GM18909 (cell line): ENCODE results near the gene CGB7.
A peak's percentile ranks its signal among the peaks of the same experiment; 100 is the strongest.

Experiments
- ATAC-seq: cut with Tn5 transposase; IDR thresholded peaks from one replicate; pipeline ENCODE4 v1.9.1; 2021; ENCODE audit warnings: mild to moderate bottlenecking; ENCODE audit not compliant: unreplicated experiment, poor library complexity

Gene CGB7

DNA sequence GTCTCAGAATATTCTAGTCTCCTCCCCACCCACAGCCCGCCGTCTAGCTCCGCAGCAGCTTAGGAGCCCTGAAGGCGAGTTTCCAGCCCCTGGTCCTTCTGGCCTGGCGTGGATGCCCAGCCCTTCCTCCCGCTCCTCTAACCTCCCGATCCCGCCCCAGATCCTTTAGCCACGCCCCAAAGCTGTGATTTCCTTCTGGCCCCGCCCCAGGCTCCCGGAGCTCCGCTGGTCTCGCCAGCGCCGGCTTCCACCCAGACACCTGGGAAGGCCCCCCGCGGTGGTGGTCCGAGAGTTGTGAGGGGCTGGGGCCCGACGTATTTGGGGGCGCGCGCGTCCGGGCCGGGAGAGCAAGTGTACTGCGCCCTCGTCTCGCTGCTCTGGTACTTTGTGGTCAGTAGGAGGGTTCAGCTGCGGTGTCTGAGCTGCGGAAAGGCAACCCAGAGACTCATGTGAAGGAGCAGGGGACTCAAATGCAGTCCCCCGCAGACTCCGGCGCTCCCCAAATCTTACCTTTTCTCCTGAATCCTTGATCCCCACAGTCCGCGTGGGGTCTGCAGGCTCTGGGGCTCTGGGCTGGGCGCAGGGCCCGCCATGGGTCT lies at the start of gene CGB7:
Gene CGB7 (minus strand): TSS at position 114 of the 599 bp plus-strand sequence. CDS start 2,374 bp downstream, outside the sequence.
- no peak for ATAC-seq

DNA sequence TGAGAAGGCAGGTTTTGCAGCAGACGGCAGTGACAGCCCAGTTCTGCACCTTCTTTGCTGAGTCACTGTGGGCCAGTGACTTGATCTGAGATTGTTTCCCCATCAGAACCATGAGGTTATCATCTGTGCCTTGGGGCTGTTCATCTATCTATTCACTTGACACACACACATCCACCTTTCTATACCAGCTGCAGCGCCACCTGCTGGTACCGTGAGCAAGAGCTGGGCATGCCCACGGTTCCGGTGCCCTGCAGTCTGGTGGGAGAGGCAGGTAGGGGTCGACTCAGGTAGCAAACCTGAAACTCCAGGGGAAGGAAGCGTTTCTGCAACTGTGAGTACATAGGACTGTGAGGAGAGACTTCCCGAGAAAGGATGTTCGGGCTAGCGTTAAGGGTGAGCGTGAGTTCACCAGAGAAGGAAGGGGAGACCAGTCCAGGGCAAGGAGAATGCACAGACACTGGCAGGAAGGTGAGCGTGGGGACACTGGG lies 49.1 kb upstream of the CGB7 start:
- ATAC-seq, result no peak

DNA sequence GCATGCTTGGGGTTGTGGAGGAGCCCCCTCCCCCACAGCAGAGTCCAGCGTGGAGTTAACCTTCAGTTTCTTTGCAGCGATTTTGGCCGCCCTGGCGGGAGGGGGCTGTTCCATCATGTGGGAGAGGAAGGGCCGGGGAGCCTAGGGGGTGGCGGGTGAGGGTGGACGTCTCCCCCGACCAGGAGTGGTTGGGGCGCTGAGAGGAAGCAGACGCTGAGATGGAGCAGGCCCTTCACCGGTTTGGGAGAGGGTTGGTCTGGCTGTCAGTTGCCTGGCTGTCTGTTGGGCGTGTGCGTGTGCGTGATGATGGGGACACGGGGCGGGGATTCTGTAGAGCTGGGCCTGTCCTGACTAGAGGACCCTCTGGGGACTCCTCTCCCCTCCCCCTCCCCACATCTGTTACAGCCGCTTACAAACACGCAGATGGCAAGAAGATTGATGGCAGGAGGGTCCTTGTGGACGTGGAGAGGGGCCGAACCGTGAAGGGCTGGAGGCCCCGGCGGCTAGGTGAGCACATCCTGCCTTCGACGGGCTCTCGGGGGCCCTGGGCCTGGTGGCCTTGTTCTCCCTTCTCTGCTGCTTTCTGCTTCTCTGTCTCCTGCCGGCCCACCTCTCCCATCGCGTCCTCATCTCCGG lies 46.8 kb upstream of the CGB7 start:
- ATAC-seq, result no peak

DNA sequence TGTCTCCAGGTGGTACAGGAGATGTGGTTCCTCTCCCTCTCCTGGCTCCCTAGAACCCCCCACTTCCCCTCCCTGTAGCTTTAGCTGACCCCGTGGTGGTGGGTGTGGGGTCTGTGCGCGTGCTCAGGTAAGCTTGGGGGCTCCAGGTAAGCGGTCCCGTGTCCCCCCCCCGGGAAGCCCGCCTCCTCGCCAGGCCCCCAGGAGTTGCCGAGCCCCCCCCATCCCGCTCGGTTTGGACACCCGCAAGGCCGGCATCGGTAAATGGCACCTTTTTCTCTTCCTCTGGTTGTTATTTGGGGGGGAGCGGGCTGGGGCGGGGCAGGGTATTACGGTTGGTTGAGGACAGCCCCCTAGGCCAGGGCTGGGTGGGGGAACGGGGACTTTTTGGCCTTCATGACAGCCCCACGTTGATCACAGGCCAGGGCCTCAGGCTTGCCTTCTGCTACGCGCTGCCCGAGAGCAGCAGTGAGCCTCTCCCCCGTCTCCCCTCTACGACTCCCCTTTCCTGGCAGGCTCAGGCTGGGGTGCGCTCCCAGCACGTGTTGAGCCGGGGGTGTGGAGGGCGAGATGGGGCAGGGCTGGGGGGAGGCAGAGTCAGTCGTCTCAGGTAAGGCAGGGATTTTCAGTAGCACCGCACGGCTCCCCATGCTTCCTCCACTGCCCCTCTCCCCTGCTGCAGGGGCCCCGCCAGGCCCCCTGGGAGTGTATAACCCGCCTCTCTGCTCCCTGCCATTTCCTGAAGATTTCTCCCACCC lies 46.0 kb upstream of the CGB7 start:
- no peak for ATAC-seq

DNA sequence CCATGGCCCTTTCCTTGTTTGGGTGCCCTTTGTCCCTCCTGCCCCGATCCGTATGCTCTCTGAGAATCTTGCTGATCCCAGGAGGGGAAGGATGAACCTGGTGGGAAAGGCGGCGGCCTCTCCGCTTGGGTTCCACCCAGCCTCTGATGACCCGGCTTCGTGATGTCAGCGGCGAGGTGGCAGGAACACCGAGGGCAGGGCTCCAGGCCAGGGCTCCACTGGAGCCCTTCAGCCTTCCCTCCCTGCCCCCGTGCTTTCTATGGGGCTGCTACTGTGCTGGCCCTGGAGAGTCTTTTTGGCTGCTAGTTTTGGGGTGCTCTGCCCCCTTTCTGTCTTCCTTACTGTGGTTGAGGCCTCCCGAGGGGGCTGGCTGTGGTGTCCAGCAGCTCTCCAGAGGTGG lies 44.8 kb upstream of the CGB7 start:
- ATAC-seq, result no peak

DNA sequence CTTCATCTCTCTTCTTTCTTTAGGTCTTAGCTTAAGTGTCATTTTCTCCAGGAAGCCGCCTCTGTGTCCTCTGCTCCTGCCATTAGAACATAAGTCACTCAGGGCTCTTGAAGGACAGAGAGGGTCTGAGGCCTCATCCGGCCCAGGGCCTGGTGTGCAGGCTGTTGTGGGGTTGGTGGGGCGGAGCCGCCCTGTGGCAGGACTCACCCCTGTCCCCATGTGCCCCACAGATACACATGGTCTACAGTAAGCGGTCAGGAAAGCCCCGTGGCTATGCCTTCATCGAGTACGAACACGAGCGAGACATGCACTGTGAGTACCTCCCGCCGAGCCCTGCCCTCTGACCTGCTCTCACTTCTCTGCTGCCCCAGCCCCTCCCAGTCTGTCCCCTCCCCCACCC lies 43.6 kb upstream of the CGB7 start:
- ATAC-seq, result no peak

DNA sequence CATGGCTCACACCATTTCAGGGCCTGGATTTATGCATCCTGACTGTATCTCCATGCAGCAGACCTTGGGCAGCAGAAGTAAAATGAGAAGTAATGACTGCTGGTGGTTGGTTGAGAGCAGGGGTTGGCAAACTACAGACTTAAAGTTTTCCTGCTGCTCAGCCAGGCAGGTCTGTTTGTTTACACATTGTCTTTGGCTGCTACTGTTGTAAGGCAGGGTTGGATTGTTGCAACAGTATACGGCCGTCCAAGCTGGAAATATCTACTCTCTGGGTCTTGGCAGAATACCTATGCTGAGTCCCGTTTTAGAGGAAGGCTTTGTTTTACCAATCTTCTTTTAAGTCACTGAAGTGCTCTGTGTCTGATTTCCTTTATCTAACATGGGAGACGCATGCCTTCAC lies 41.2 kb upstream of the CGB7 start:
- no peak for ATAC-seq

DNA sequence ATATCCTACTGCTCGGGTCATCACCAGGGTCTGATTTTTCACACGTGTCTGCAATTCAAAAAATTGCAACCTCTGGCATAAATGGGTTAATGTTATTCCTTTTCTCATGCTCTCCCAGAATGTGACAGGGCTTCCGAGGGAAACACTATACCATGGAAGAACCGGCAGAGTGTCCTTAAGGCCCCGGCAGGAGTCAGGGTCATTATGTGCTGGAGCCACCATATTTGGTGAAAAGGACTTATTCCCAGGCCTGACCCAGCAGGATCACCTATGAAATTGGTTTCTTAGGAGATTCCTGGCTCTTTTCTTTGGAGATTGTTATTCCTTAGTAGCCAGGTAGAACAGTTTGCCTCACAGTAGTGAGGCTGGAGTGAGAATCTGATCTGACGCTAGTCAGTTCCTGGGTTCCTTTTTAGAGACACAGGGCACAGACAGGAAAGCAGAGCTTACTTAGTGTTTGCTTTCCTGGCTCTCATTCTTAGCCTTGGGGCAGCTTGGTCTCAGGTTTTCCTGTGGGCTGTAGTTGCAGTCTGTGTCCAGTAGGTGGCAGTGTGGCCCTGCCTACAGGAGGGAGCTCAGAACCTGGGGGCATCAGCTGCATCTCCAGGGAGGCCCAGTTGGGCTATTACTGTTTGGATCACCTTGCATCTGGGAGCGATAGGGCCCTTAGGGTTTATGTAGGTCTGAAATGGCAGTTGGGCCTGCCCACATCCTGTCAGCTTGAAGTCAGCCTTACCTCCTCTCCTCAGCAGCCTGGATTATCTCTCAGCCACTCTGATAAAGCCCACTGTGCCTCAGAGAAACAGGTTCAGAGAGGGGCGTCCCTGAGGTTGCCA lies 40.1 kb upstream of the CGB7 start:
- ATAC-seq, result no peak

DNA sequence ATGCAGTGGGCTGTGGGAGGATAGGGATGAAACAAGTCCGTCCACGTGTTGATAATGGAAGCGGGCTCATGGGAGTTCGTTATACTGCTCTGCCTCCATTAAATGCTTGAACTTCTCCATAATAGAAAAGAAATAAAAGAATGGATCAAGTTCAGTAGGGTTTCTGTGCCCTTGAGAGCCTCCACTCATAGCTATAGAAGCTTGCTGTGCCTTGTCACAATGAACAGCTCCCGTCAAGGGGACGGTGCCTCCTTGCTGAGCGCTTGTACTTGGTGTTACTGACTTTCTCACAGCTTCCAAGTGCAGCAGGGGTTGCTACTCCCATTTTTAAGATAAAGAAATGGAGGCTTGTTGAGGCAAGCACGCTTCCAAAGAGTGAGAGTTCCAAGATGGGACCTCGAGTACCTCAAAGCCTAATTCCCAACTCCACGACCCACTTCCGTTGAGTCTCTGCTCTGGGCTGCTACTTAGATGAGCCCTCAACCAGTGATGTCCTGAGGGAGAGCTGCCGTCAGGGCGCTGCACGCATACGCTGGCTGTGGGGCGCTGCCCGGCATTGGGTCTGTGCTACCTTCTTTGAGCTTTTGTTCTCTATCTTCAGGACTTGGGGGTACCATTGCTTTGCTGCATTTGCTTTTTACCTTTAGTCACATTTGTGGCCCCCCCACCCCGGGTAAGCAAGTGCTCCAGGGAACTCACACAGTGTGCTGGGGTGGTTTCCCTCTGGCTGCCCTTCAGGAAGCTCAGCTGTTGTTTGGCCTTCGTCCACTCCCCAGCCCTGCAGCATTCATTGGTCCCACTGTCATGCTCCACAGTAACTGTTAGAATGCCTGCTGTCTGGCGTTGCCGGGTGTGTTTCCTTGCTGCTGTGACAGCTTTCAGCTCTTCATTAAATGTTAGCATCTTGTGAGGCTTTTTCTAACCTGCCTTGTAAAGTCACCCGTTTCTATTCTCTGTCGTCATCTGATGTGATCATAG lies 37.2 kb upstream of the CGB7 start:
- ATAC-seq, result no peak

DNA sequence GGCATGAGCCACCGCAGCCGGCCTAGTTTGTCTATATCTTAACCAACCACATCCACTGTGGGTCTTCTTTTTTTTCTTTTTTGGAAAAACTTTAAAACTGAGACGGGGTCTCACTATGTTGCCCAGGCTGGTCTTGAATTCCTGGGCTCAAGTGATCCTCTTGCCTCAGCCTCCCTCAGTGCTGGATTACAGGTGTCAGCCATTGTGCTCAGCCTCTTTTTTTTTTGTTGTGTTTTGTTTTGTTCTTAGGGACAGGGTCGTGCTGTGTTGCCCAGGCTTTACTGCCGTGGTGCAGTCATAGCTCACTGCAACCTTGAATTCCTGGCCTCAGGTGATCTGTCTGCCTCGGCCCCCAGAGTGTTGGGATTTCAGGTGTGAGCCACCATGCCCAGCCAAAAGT lies 35.1 kb upstream of the CGB7 start:
- ATAC-seq, result no peak

DNA sequence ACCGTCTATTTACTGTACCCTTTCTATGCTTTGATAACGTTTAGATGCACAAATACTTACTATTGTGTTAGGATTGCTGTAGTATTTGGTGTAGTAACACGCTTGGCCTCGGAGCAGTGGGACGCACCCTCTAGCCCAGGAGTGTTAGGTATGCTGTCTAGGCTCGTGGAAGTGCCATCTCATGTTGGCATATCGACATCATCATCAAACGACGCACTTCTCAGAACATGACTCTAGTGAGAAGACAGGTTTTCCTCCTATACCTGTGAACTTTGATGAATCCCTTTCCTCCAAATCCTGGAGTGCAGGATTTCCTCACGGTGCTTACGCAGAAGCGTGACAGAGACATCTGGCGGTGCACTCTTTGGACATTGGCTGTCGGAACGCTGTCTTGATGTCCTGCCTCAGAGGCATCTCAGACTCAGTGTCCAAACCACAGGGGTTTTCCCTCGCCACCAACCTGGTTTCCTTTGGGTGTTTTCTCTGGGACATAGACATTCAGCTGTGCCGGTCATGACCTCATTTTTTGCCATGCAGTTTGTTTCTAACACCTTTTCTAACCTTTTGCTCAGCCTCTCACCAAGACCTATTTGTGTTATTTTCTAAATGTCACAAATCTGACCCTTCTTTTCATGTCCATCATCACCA lies 34.0 kb upstream of the CGB7 start:
- ATAC-seq, result no peak

DNA sequence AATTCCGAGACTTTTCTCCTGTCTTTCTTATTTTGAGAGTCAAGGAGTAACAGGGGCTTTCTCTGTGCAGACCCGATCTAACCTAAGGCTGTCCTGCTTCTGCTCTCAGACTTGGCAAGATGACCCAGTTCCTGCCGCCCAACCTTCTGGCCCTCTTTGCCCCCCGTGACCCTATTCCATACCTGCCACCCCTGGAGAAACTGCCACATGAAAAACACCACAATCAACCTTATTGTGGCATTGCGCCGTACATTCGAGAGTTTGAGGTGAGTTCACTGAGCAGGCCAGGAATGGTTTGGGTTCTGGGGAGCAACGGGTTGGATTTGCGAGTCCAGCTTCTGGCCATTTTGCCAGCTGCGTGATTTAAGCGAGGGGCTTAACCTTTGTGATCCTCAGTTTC lies 28.7 kb upstream of the CGB7 start:
- ATAC-seq, result no peak

DNA sequence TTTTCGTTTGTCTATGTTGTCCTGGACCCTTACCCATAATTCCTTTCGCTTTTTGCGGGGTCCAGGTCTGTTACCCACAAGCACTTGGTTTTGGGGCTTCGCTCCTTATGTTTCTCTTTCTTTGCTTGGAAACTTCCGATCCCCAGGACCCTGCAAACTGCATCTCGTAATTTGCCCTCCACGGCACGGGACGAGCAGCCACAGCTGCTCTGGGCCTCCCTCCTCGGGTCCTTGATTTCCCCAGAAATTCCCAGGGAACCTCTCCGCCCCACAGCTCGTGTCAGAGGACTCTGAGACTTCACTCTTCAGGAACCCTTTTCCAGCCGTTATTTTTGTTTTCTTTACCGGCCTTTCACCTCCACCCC lies 28.3 kb upstream of the CGB7 start:
- ATAC-seq, result no peak

DNA sequence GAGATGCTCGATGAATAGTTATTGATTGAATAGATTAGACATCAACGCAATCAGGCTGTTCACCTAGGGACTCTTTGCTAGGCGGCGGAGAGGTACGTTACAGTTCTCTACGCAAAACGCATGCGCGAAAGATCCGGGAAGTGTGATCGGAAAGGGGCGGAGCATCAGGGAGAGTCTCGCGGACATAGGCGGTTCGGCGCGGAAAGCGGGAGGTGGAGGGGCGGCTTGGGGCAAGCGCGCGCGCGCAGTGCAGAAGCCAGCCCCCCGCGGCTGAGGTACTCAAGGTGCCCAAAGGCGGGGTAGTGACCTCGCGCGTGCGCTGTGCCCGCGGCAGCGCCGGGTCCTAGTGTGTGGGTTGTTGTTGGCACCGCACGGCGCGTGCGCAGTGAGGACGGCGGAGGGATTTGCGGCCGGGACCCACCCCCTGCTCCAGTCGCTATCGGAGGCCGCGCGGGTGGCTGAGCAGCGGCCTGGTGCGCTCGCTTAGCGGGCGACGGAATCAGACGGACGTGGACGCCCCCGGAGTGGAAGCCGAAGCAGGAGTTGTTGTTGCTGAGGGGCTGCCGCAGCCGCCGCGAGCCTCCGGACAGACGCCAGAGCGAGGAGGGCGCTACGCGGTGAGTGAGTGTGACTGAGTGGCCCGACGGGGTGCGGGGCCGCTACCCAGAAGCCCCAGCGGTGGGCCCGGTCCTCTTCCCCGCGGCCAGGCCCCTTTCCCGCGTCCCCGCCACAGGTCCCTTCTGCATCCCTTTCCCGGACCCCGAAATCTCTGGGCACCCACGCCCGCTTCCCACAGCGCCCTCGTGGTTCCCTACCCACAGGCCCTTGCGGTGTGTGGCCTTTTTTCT lies 27.7 kb upstream of the CGB7 start, which contains the start of gene SNRNP70:
Gene SNRNP70 (plus strand): TSS at position 432 of the 848 bp plus-strand sequence. CDS start 964 bp downstream, outside the sequence.
- peak; percentile 93 for ATAC-seq

DNA sequence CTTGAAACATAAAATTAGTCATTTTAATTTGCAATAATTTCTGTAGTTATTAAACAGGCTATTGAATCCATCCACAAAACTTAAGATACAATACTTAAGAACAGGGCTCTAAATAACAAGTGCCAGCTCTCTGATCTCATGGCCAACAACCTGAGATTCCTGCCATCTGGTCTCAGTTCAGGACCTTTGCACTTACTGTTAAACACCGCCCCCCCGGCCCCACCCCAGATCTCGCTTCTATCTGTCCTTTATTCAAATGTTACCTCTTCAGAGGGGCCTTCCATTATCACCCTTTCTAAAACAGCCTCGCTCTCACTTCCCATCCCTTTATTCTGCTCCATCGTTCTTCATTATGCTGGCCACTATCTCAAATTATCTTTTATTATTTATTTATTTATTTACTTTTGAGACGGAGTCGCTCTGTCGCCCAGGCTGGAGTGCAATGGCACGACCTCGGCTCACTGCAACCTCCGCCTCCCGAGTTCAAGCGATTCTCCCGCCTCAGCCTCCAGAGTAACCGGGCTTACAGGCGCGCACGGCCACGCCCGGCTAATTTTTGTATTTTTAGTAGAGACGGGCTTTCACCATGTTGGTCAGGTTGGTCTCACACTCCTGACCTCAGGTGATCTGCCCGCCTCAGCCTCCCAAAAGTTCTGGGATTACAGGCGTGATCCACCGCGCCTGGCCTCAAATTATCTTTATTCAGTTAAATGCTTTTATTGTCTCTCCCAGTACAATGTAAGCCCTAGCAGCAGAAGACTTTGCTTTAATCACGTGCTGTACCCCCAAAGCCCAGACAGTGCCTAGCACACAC lies 26.9 kb upstream of the CGB7 start:
- ATAC-seq, result no peak

DNA sequence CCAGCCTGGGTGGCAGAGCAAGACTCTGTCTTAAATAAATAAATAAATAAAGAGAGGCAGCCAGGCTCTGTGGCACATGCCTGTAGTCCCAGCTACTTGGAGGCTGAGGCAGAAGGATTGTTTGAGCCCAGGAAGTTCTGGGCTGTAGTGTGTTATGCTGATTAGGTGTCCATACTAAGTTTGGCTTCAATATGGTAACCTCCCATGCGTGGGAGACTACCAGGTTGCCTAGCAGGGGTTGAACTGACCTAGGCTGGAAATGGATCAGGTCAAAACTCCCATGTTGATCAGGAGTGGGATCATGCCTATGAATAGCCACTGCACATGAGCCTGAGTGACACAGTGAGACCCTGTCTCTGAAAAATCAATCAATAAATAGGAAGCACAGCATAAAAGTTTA lies 23.7 kb upstream of the CGB7 start:
- ATAC-seq, result no peak

DNA sequence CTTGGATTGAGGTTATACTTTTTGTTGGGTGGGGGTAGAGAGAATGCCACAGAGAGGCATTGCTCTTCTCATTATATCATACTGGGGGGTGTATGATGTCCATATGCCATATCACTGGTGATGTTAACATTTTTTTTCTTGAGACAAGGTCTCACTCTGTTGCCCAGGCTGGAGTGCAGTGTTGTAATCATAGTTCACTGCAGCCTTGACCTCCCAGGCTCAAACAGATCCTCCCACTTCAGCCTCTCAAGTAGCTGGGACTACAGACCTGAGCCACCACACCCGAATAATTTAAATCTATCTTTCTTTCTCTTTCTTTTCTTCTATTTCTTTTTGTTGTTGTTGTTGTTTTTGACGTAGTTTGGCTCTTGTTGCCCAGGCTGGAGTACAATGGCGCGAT lies 22.8 kb upstream of the CGB7 start:
- no peak for ATAC-seq
